SHP77 (cell line): ENCODE measurements around the gene RDH14.

Source experiments
- DNase-seq, 2 experiments: peaks; one replicate each; lab custom pipeline; 2025; lab: John Stamatoyannopoulos, UW

RDH14 gene

DNA sequence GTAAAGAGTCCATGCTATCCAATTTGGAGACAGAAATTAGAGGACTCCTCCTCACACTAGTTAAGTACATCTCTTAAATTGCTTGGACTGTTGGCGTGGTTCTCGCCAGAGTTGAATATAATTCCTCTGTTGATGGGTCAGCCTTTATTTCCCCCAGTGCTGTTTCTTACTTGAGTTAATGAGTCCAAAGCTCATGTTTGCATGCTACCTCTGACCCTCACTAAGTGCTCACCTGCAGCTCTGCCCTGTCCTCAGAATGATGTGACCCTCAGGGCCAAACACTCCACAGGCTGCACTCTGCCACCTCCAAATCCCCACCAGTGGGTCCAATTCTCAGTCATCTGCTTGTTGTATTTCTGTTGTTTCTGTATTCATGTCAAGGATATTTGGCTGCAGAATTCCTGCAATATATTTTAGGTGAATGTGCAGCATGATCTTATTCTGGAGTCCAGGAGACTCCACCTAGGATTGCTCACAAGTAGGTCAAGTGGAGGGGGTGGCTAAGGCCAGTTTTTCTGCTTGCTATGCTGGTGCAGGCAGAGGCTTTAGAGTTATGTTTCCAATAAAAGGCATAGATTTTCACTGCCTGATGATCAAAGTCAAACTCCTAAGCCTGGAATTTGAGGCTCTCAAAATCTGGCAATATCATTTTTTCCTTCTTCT lies 37.8 kb downstream of the RDH14 start:
- no peak for DNase-seq

DNA sequence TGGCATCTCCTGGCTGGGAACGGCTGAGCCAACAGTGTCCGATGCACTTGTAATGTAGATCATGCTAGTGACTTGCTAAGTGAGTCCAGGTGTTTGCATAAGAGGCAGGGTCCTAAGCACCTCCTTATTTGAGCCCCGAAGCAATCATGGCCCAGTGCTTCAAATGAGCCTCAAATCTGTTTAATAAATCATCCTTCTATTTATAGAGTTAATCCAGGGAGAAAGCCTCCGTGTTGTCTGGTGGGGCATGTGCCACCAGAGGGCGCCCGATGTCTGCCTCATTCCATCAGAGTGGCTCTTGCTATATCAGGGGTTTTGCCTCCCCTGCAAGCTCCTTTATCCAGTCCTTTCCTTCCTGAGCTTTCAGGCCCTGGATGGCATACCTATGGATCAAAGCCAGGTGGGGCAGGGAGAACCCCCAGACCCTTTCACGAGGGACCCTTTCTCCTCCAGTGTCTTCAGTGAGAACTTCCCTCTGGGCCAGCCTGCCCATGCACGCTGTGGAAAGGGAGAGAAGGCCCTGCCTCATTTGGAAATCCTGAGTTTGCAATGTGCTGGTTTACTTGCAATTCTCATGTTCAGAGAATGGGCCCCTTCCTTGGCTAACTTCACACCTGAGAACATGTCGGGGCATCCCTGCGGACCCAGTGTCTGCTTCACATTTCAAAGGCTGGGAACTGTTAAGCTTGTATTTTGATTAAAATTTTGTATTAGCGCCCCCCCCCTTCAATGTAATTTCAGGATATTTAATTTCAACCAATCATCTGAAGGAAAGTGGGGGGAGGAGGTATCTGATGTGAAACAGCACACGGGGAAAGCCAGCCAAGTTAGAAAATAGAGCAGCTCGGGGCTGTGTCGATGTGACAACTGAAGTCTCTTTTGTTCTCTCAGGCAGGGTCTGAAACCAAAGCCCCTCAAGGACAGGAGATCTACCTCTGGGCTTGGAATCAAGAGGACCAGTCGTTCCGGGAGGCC lies 39.7 kb downstream of the RDH14 start:
- DNase-seq = peak; percentile 55 to 66

DNA sequence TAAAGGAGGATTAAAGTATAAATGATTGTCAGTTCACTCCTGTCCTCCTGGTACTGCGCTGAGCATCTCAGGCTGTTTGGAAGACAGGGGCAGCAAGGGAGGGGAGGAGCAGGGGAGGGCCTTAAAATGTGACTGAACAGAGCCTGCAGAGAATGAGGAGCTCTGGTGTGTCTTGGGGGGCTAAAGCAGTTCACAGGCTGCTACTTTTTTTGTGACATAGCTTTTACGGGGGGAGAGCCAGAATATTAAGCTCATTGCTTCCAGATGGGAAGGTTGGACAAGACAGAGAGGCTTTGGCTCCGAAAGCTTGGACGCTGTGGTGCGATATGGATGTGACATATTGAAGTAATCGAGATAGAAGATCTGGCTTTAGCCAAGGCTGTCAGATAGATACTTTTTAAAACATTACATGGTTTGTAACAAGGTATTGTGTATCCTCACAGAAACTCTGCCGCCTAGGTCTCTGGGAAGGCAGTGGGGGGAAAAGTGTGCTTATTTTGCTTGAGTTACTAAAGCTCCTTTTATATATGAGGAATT lies 40.5 kb downstream of the RDH14 start:
- DNase-seq = no peak

DNA sequence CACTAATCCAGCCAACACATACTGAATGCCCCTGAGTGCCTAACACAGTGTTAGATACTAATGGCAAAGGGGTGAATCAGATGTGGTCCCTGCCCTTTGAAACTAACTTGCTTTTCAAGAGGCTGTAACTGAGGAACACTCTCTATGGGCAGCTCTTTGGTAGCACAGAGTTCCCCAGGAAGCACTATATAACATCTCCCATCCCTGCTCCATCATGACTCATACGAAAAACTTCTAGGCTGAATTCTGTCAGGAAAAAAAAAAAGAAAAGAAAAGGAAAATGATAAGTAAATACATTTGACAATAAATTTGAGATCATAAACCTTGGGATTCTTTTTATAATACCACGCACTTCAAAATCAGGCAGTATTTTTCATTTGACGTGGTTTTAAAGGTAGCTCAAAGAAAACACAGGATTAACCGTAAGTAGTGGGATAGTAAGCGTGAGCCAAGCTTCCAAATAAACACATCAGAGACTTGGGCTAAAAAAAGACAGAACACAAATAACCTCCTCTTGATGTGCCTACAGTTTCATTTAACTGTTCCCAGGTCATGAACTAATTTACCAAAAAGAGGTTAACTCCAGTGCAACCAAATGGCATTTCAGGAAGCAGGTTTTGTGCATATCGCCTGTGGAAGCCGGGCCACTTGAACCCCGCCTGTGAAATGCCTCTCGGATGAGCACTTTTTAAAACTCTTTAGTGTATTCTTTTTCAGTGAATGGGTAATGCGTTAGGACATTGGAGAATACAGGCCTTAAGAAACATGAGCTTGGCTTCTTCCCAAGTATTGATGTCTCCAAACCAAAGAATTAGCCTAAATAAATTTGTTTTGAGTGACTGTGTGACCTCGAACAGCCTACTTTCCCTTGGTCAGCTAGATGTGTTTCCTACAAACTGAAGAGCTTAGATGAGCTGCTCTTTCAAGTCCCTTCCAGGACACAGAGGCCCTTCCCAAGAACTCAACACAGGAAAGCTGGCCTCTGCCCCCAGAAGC lies 42.0 kb downstream of the RDH14 start:
- no peak for DNase-seq

DNA sequence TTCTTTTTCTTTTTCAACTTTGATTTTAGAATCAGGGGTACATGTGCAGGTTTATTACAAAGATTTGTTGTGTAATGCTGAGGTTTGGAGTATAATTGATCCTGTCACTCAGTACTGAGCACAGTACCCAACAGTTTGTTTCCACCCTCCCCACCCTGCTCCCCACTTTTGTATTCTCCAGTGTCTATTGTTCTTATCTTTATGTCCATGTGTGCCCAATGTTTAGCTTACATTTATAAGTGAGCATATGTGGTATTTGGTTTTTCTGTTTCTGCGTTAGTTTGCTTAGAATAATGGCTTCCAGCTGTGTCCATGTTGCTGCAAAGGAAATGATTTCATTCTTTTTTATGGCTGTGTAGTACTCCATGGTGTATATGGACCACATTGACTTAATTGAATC lies 43.1 kb downstream of the RDH14 start:
- DNase-seq = no peak

DNA sequence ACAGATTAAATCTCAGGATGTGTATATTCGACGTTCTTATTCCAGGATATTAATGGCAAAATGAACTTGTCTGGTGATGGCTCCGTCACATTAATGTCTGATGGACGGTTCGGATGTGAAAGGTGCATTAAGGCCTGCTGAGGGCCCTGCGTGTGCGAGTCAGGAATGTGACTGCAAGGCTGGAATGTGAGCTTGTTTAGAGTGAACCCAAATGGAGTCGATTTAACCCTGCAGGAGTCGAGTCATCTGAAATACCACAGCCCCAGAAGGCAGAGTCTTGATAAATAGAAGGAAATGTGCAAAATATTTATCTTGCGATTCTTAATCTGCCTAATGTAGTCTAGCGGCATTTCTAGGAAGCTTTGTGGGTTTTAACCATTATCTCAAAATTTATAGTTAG lies 44.3 kb downstream of the RDH14 start:
- DNase-seq = no peak

DNA sequence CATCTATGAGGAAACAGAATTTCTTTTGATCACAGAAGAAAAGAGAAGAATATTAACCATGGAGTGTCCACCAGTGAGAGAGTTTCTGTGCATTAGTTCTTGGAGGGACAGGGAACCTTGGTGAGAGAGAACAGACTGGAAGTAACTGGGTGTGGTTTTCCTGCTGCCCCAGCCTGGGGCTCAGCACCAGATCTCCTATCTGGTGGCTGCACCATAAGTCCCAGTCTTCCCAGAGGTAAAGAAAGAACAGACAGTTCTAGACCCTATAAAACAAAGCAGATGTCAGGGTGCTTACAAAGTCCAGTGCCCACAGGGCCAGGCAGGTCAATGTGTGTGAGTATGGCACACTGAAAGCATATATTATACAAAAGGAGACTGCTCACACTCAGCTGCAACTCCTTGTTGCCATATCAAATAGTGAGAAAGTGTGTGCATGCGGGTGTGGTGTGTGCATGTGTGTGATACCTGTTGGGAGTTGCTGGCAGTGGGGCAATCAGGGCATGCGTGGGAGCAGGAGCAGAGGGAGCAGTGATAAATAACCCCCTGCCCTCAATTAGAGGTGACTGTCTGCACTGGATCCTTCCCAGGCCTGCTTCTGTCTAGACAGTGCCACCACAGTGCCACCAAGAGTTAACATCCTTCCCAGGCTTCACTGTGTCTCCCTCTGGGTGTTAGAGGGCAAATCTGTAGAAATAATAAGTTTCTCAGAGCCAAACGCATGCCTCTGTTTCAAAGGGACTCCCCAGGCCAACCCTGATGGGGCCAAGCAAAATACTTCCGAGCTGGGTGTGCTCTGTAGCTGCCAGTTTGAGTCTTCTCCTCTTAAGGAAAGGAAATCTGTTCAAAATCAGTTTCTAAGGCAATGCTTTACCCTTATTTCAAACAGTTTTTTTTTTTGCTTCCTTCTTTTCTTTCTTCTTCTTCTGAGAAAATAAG lies 45.7 kb downstream of the RDH14 start:
- no peak for DNase-seq

DNA sequence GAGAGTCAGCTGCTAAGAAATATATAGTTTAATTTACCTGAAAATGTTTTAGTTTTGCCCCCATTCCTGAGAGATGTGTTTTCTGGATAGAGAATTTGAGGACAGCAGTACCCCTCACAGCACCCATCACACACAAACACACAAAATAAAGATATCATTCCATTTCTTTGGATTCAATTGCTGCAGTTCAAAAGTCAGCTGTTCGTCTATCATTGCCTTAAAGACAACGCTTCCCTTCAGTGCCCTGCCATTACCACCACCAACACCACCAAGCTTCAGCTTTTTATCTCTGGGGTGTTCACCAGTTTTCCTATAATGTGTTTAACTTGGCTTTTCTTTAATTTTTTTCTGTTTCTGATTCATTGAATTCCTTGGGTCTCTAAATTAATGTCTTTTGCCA lies 49.7 kb downstream of the RDH14 start:
- DNase-seq = no peak

DNA sequence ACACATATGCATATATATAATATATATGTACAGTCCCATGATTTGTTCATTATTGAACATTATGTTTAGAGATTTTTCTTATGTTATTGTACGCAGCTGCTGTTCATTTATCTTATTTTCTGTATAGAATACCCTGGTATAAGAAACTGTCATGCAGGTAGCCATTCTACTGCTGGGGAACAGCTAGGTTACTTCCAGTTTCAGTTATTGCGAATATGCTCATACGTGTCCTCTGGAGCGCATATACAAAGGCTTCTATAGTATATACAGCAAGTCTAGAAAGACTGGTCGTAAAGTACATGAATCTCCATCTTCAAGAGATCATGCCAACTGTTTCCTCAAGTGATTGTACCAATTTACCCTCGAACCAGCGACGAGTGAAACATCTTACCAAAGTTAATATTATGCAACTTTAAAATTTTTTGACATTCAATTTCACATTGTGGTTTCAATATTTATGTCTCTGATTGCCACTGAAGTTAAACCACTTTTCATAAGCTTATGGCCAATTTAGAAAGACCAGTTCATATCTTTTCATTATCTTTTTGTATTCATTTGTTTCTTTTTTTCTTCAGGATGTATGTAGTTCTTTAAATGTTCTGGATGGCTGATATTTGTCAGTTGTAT lies 53.5 kb downstream of the RDH14 start:
- DNase-seq = no peak

DNA sequence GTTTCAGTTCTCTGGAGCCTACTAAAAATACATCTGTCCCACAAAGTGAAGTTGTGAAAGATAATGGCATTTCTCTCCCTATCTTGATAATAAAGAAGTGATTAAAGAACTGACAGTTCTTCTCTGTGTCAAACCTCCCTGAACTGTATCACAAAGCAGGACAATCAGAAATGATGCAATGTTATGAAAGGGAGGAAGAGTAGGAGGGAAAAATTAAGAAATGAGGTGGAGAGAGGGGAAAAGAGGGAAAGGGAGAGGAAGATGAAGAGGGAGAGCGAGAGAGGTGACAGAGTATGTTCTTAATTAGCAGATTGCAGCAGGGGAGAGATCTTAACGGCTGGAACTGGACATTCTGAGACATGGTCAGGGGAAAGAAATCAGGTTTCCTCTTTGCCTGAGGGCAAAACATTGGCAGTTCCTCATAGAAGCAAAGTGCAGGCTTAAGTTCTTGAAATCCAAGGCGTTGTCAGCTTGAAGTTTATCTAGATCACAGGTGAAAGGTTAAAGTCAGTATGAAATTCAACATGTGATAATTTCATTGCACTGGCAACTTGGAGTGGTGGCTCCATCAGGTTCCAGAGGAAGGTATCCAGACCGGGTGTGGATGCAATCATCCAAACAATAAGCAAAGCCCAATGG lies 54.6 kb downstream of the RDH14 start:
- DNase-seq = no peak
